ENCODE measurements around the gene CACHD1. TPM values are rescaled to one million over a fixed set of nuclear protein-coding genes. Genes with fewer than 3 reads are reported as not detected.

The CACHD1 gene
- total RNA-seq, 1 donor from 2014 or later, result 4.3 TPM

GRCh38 chr1:64440183-64440826, 29.6 kb upstream of the CACHD1 start:
- no peaks in the 10 kb centered on the region for H3K4me1 ChIP-seq
- no peak overlapping the region for H3K4me3 ChIP-seq
- DNase-seq (ENCODE audit: low spot score in 2 of 2), result no peak
- no peaks in the 10 kb centered on the region for H3K27me3 ChIP-seq
- H3K36me3 ChIP-seq, result no peaks in the 10 kb centered on the region
- H3K9me3 ChIP-seq, result no peaks in the 10 kb centered on the region
- intact Hi-C loops (cut with DNase I), result no loop called here
- TF ChIP-seq, protein P1, sequence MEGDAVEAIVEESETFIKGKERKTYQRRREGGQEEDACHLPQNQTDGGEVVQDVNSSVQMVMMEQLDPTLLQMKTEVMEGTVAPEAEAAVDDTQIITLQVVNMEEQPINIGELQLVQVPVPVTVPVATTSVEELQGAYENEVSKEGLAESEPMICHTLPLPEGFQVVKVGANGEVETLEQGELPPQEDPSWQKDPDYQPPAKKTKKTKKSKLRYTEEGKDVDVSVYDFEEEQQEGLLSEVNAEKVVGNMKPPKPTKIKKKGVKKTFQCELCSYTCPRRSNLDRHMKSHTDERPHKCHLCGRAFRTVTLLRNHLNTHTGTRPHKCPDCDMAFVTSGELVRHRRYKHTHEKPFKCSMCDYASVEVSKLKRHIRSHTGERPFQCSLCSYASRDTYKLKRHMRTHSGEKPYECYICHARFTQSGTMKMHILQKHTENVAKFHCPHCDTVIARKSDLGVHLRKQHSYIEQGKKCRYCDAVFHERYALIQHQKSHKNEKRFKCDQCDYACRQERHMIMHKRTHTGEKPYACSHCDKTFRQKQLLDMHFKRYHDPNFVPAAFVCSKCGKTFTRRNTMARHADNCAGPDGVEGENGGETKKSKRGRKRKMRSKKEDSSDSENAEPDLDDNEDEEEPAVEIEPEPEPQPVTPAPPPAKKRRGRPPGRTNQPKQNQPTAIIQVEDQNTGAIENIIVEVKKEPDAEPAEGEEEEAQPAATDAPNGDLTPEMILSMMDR (IDR thresholded peaks at IDR 0.05), result no peak
- H3K27ac ChIP-seq, result no peak overlapping the region

DNA sequence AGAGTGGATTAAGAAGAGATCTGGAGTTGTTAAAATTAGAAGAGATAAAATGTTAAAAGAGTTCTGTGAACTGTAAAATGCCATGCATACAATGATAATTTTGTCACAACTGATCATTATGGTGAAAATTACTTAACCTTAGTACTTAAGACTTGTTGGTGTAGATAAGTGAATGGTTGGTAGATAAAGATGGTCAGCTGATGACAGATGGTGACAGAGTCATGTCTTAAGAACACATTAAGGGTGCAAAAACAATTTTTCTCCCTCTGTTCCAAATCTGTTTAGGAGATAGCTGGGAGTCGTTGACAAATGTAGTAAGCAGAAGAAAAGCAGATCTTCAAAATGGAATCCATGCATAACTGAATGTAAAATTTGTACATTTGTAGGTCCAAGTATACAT, 18.5 kb upstream of the CACHD1 start:
- H3K9me3 ChIP-seq, result no peaks in the 10 kb centered on the region
- H3K36me3 ChIP-seq, result no peaks in the 10 kb centered on the region
- intact Hi-C loops (cut with DNase I), result no loop called here
- DNase-seq (ENCODE audit: low spot score in 2 of 2), result no peak
- no peak overlapping the region for H3K4me3 ChIP-seq
- no peaks in the 10 kb centered on the region for H3K4me1 ChIP-seq
- H3K27me3 ChIP-seq, result no peaks in the 10 kb centered on the region
- H3K27ac ChIP-seq, result no peak overlapping the region
- TF ChIP-seq, protein P1 (IDR thresholded peaks at IDR 0.05), result no peak

GRCh38 chr1:64453688-64454087, 16.2 kb upstream of the CACHD1 start:
- TF ChIP-seq, protein P1 (IDR thresholded peaks at IDR 0.05), result no peak
- no peak for DNase-seq (ENCODE audit: low spot score in 2 of 2)

GRCh38 chr1:64458915-64459314, 11.0 kb upstream of the CACHD1 start:
- DNase-seq (ENCODE audit: low spot score in 2 of 2), result no peak

More at GRCh38 chr1:64453688-64454087, 16.2 kb upstream of the CACHD1 start:
- intact Hi-C loops (cut with DNase I), result no loop called here
- Histone ChIP-seq H3K9me3 (no peaks in the 10 kb centered on the region), H3K27me3 (no peaks in the 10 kb centered on the region), H3K4me3 (no peak overlapping the region), H3K36me3 (no peaks in the 10 kb centered on the region), H3K4me1 (no peaks in the 10 kb centered on the region), H3K27ac (no peak overlapping the region)

GRCh38 chr1:64459743-64460142, 10.2 kb upstream of the CACHD1 start:
- intact Hi-C loops (cut with DNase I), result no loop called here
- no peak for DNase-seq (ENCODE audit: low spot score in 2 of 2)

More at GRCh38 chr1:64458915-64459314, 11.0 kb upstream of the CACHD1 start:
- no peaks in the 10 kb centered on the region for H3K27me3 ChIP-seq
- no peak overlapping the region for H3K4me3 ChIP-seq
- H3K27ac ChIP-seq, result no peak overlapping the region
- TF ChIP-seq, protein P1 (IDR thresholded peaks at IDR 0.05), result no peak
- intact Hi-C loops (cut with DNase I), result no loop called here
- no peaks in the 10 kb centered on the region for H3K4me1 ChIP-seq
- no peaks in the 10 kb centered on the region for H3K9me3 ChIP-seq
- H3K36me3 ChIP-seq, result no peaks in the 10 kb centered on the region

More at GRCh38 chr1:64459743-64460142, 10.2 kb upstream of the CACHD1 start:
- Histone ChIP-seq H3K4me1 (no peaks in the 10 kb centered on the region), H3K27ac (no peak overlapping the region), H3K9me3 (no peaks in the 10 kb centered on the region), H3K4me3 (no peak overlapping the region), H3K27me3 (no peaks in the 10 kb centered on the region), H3K36me3 (no peaks in the 10 kb centered on the region)
- TF ChIP-seq, protein P1 (IDR thresholded peaks at IDR 0.05), result no peak

Measured in ascending aorta (tissue), 2 donors.